ENCODE results near the gene MPZL3.

MPZL3 gene

DNA sequence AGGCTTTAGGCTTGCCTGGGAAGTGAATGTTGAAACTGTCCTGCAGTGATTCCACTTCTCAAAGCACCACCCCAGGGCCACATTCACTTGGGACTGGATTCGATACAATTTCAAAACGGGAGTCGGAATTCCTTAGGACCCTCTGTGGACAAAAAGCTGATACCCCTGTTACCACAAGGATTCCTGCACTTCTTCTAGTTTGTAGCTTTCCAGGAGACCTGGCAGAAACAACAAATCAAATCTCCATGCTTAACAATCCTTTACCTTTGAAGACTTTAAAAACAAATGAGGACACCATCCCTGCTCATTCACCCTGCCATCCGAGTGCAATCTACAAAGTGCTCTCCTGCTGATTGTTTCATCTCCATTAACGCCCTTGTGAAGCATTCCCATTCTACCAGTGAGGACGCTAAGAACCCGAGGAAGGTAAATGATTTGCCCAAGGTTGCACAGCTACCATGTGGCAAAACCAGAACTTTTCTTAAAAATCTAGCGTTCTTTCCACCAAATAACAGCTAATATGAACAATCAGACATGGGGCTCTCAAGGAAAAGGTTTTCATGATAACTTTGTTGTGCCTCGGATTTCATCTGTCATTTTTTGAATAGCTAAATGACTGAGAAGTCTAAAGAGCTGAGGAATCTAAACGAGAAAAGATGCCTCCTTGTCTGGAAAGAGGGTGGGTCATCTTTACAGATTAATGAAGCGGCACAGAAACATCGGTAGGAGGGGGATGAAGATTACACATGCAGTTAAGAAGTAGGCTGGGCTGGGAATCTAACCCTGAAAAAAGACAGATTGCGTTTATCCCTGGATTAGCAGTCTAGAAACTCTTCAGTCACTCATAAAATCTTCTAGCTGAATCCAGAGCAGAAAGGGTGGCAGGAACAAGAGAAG is 12.7 kb upstream of the MPZL3 start:
- no peak for DNase-seq (ENCODE audit: low read depth in 2 of 2)

- DNase-seq (ENCODE audit: low read depth in 2 of 2): no peak
Measured at GRCh38 chr11:118263695-118264568, 11.8 kb upstream of the MPZL3 start, which contains the start of gene MPZL2. MPZL2 (minus strand) TSS chr11:118264297; CDS start chr11:118264153, 144 bp downstream.

DNA sequence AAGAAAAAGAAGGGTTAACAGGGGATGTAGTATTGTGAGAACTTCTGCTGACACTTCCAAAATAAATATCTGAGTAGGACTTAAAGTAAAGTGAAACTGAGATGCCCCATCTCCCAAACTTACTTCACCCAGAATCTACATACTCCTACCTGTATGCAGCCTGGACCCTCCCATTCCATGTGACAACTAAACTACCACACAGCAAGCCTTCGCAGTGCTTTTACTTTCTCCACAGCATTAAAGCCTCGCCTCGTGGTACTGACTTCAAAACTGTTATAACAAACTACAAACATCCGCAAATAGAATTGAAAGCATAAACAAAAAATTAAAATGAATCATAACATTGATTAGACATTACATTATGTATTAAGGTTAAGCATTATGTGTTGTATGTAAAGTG is 10.9 kb upstream of the MPZL3 start:
- DNase-seq (ENCODE audit: low read depth in 2 of 2): no peak

- no peak for DNase-seq (ENCODE audit: low read depth in 2 of 2)
Measured at GRCh38 chr11:118260353-118260752, 8.2 kb upstream of the MPZL3 start.

GRCh38 chr11:118259138-118259537 is 7.0 kb upstream of the MPZL3 start:
- DNase-seq (ENCODE audit: low read depth in 2 of 2): no peak

DNA sequence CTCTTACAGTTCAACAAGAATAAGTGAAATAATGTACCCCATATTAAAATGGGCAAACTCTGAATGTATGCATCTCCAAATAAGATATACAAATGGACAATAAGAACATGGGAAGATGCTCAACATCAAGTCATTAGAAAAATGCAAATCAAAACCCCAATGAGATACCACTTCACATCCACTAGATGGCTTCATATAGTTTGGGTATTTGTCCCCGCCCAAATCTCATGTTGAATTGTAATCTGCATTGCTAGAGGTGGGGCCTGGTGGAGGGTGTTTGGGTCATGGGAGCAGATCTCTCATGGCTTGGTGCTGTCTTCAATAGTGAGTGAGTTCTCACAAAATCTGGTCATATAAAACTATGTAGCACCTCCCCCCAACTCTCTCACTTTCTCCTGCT is 6.2 kb upstream of the MPZL3 start:
- DNase-seq (ENCODE audit: low read depth in 2 of 2): no peak

DNA sequence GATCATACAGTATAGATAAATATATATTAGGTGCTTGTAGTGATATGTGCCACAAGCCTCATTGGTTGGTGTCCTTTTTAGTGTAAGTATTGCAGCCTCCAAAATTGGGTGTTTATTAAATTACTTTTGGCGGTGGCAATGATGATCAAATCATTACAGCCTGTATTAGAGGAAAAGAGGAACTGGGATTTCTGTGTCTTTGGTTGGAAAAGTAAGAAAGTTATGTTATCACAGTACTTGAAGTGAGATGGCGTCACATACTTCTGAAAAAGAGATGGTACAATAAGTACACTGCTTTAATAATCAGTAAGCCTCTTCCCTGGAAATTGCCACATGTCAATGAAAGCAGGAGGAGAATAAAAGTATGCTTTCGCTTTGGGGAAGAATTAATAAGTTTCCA is 523 bp upstream of the MPZL3 start:
- DNase-seq (ENCODE audit: low read depth in 2 of 2): no peak

GRCh38 chr11:118247041-118247440 is 5.1 kb downstream of the MPZL3 start:
- DNase-seq (ENCODE audit: low read depth in 2 of 2): no peak

DNA sequence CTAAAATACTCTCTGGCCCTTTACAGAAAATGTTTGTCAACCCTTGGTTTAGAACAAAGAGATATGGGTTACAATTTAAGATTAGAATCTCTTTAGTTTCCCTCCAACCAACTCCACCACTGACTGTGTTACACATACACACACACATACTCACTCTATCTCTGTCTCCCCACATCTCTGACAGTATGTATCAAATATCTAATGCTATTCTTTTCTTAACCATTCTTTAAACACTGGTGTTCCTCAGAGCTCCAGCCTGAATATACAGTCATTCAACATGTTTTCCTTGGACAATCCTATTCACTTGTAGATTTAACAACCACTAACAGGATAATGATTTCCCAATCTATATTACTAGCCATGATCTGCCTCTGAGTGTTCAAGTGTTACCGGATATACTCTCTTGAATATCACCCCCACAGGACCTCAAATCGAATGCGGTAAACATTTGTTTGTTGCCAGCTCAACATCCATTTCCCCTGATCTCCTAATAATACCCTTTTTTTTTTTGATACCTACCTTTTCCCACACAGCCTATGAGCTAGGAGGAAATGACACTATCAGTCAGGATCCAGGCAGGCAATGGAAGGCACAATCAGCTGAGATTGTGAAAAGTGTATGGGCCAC is 6.1 kb downstream of the MPZL3 start:
- no peak for DNase-seq (ENCODE audit: low read depth in 2 of 2)

GRCh38 chr11:118243993-118244762 is 8.0 kb downstream of the MPZL3 start:
- no peak for DNase-seq (ENCODE audit: low read depth in 2 of 2)

GRCh38 chr11:118243161-118243560 is 9.0 kb downstream of the MPZL3 start:
- no peak for DNase-seq (ENCODE audit: low read depth in 2 of 2)

DNA sequence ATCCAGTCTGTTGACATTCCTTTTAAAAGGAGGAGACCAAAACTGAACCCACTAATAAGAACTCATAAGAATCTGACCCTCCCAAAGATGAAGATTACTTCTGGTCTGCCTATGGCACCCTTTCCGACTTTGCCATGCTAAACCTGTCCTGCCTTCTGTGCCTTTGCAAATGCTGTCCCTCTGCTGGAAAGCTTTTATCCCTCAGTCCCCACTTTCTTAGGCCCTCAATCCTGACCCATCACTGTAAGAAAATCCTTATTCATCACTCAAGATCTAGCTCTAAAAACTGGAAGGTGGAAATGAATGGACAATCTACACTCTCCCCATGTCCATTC is 10.4 kb downstream of the MPZL3 start:
- DNase-seq (ENCODE audit: low read depth in 2 of 2): no peak

DNA sequence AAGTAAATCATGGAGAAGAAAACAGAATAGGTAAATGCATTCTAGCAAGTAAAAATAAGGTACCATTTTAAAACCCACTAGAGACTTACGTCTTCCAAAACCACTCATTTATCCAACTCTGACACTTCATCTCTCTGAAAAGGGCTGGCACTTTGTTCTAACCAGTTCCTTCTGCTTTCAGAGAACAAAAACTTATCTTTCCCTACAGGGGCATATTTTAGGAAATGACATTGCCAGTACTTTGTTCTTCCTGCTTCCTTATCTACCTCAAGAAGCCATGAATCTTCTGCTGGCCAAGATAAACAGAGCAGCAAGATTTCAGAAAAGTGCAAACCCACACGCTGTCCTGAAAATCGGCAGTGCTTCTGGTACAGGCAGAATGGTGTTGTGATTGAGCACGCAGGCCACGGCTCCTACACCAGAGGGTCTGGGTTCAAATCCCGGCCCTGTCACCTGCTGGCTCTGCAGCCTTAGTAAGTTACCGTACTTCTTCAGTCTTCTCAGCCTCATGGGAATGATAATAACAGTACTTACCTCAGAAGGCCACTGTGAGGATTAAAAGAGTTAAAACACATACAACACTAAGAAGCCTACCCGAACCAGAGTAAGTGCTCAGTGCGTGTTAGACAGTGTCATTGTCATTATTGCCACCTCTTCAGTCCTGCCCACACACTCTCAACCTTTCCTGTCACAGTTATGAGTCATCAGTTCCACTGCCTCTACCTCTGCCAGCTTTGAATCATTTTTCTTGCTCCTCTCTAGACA is 11.0 kb downstream of the MPZL3 start:
- no peak for DNase-seq (ENCODE audit: low read depth in 2 of 2)

DNA sequence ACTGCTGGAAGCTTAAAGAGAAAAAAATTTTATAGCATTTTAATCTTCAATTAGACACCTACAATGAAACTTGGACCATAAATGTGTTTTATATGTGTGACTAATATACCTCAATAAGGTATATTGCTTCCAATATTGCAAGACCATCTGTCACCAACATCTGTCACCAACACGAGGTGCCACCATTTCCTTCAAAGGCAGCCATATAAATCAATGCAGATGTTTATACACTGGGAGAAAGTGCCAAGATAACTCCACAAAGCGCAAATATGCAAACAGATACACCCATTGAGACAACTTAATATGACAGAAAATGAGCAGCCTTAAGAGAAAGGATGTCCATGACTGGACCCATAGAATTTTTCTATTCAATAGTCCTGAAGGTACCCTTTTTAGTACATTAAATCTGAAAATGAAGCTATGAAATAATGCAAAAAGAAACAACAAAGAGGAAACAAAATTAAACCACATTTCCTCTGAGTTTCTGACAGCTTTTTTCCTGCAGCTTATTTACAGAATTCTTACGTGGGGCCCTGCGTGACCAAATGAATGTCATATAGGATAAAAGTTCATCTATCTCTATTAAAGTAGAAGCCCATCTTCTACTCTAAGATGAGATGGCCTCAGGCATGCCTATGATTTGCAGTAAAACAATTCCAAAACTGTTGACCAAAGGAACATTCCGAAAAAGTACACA is 12.5 kb downstream of the MPZL3 start:
- no peak for DNase-seq (ENCODE audit: low read depth in 2 of 2)

- DNase-seq (ENCODE audit: low read depth in 2 of 2): no peak
Measured at GRCh38 chr11:118238929-118239328, 13.2 kb downstream of the MPZL3 start.

DNA sequence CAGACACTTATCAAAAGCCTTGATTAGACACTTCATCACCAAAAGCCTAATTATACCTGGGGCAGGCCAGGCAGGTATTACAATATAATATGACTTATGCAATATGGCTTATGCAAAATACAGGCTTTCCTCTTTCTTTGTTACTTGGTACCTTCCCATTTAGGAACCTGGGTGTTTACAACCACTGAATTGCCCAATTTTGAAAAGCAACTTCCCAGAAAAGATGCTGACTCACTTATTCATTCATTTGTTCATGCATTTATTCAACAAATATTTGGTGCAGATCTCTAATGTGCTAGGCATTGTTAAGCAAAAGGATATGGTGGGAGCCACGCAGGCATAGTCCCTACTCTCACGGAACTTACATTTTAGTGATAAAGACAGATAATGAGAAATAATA is 13.7 kb downstream of the MPZL3 start:
- no peak for DNase-seq (ENCODE audit: low read depth in 2 of 2)

GRCh38 chr11:118236170-118236569 is 16.0 kb downstream of the MPZL3 start:
- DNase-seq (ENCODE audit: low read depth in 2 of 2): no peak

GRCh38 chr11:118234833-118235232 is 17.3 kb downstream of the MPZL3 start:
- DNase-seq (ENCODE audit: low read depth in 2 of 2): no peak

- no peak for DNase-seq (ENCODE audit: low read depth in 2 of 2)
Measured at GRCh38 chr11:118233850-118234249, 18.3 kb downstream of the MPZL3 start.

DNA sequence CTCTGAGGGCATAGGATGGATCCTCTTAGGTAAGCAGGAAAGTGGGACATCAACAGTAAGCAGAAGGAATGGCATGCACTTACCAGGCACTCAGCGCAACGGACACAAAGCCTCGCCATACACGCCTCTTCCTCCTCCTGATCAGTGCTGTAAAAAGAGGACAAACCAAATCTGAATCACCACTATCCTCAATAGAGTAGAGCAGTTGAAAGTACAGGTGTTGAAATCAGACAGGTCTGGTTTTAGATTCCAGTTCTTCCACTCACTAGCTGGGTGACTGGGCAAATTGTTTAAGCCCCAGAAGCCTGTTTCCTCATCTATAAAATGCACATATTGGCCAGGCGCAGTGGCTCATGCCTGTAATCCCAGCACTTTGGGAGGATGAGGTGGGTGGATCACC is 18.8 kb downstream of the MPZL3 start:
- DNase-seq (ENCODE audit: low read depth in 2 of 2): no peak
